ENCODE results near the gene RAD17.
"Not testable (repeated sequence)": the region's sequence is repeated elsewhere in the genome, so short reads cannot be mapped to it uniquely, and the experiment has no call there.

DNA sequence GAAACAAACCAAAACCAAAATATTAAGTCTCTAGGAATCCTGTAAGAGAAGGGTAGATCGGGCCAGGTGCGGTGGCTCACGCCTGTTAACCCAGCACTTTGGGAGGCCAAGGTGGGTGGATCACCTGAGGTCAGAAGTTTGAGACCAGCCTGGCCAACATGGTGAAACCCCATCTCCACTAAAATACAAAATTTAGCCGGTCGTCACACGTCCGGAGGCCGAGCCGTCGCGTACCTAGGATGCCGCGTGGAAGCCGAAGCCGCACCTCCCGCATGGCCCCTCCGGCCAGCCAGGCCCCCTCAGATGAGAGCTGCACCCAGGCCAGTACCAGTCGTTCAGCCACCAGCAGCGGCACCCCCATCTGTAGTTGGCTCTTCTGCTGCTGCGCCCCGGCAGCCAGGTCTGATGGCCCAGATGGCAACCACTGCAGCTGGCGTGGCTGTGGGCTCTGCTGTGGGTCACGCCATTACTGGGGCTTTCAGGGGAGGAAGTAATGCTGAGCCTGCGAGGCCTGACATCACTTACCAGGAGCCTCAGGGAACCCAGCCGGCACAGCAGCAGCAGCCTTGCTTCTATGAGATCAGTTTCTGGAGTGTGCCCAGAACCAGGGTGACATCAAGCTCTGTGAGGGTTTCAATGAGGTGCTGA lies 35.8 kb upstream of the RAD17 start:
- TF ChIP-seq TAF1 (IDR thresholded peaks at IDR 0.05; ENCODE audit: borderline replicate concordance, low read depth, low read length); POLR2AphosphoS5 (IDR thresholded peaks at IDR 0.05; ENCODE audit: low read depth, low read length): not testable (repeated sequence)
